Left lung (tissue), 10 donors: ENCODE data around the gene WASF3. TPM values are rescaled to one million over a fixed set of nuclear protein-coding genes. Genes with fewer than 3 reads are reported as not detected.

ENCODE experiments used
- ATAC-seq: fragments of 200-7000 bp; cut with Tn5 transposase; one replicate; pipeline ENCODE4 v1.9.1; 2020; ENCODE audit warnings: moderate library complexity
- DNase-seq, 4 donors: peaks; one replicate each; pipeline ENCODE4 v3.0.0-alpha.2; 2013 to 2020
- H3K27ac ChIP-seq, 2 donors: fragments of 200-600 bp; sonication (generic) in 1 of 2; one replicate each; pipeline versions ENCODE4 v1.5.0 to v1.8.0; 2020 to 2021
- H3K27me3 ChIP-seq, 2 donors: fragments of 200-600 bp; sonication (generic) in 1 of 2; one replicate each; pipeline versions ENCODE4 v1.5.0 to v1.8.0; 2020 to 2021
- H3K36me3 ChIP-seq, 2 donors: fragments of 200-600 bp; sonication (generic) in 1 of 2; one replicate each; pipeline versions ENCODE4 v1.5.0 to v1.8.0; 2020 to 2021
- H3K4me1 ChIP-seq, 2 donors: fragments of 200-600 bp; one replicate each; pipeline ENCODE4 v1.8.0; 2021
- H3K4me3 ChIP-seq, 2 donors: fragments of 200-600 bp; sonication (generic) in 1 of 2; one replicate each; pipeline versions ENCODE4 v1.5.0 to v1.8.0; 2020 to 2021; ENCODE audit warnings: mild to moderate bottlenecking in 1 of 2
- H3K9me3 ChIP-seq, 2 donors: fragments of 200-600 bp; sonication (generic) in 1 of 2; one replicate each; pipeline versions ENCODE4 v1.5.0 to v1.8.0; 2020 to 2021
- CTCF ChIP-seq, 2 donors: fragments of 200-600 bp; sonication (generic) in 1 of 2; IDR thresholded peaks; one replicate each; pipeline versions ENCODE4 v1.5.0 to v1.8.0; 2021; ENCODE audit warnings: antibody characterized with exemption in 2 of 2
- intact Hi-C, 2 donors: fragments of 100-400 bp; cut with DNase I; formaldehyde crosslinking; loops; one replicate each; pipeline versions ENCODE4 v1.11.2 to v1.14.2; 2022
- polyA plus RNA-seq, 6 donors: library from polyadenylated mRNA; unstranded; fragments of 120-200 nt; gene quantifications; one replicate each; pipeline ENCODE4 v1.2.1, GENCODE V29; 2013; ENCODE audit not compliant: insufficient read length in 6 of 6
- total RNA-seq, 2 donors: library from RNA; stranded (reverse); fragmentation: NEBNext Ultra II Directional; extraction: Animal tissue kit (Norgen Biotek cat#: 25700); gene quantifications; one replicate each; pipeline ENCODE4 v1.2.1, GENCODE V29; 2021
- donor health status: DM: no; HTN: yes; CAD: no.
- donor health status: DM: no; HTN: no; CAD: no.

WASF3 gene
- total and polyA plus RNA-seq, 8 donors: 10.9 to 24.5 (median 21.2) TPM

- no peak for TF ChIP-seq CTCF (IDR thresholded peaks at IDR 0.05)
- H3K27me3 ChIP-seq: no peaks in the 10 kb centered on the region
- ATAC-seq (no peak), DNase-seq (no peak)
- H3K36me3 ChIP-seq: no peaks in the 10 kb centered on the region
- H3K4me3 ChIP-seq: no peak overlapping the region
- no peaks in the 10 kb centered on the region for H3K4me1 ChIP-seq
- intact Hi-C loops: no loop called here
- no peak overlapping the region for H3K27ac ChIP-seq
- no peaks in the 10 kb centered on the region for H3K9me3 ChIP-seq
Observed at GRCh38 chr13:26534036-26534726, 23.3 kb upstream of the WASF3 start.

- H3K4me1 ChIP-seq: no peaks in the 10 kb centered on the region
- no peak for TF ChIP-seq CTCF (IDR thresholded peaks at IDR 0.05)
- no peaks in the 10 kb centered on the region for H3K27me3 ChIP-seq
- no peak overlapping the region for H3K4me3 ChIP-seq
- H3K27ac ChIP-seq: no peak overlapping the region
- ATAC-seq (no peak), DNase-seq (no peak)
- H3K9me3 ChIP-seq: no peaks in the 10 kb centered on the region
- no peaks in the 10 kb centered on the region for H3K36me3 ChIP-seq
- intact Hi-C loops: no loop called here
Observed at GRCh38 chr13:26538363-26539317, 18.8 kb upstream of the WASF3 start.

GRCh38 chr13:26539738-26540292, 17.7 kb upstream of the WASF3 start:
- ATAC-seq: no peak

GRCh38 chr13:26540334-26540733, 17.1 kb upstream of the WASF3 start:
- Histone ChIP-seq H3K4me1 (no peaks in the 10 kb centered on the region), H3K27me3 (no peaks in the 10 kb centered on the region), H3K9me3 (no peaks in the 10 kb centered on the region), H3K27ac (no peak overlapping the region), H3K36me3 (no peaks in the 10 kb centered on the region), H3K4me3 (no peak overlapping the region)
- no peak for TF ChIP-seq CTCF (IDR thresholded peaks at IDR 0.05)
- no peak for DNase-seq
- intact Hi-C loops: no loop called here
- ATAC-seq: no peak

More at GRCh38 chr13:26539738-26540292, 17.7 kb upstream of the WASF3 start:
- Histone ChIP-seq H3K36me3 (no peaks in the 10 kb centered on the region), H3K27me3 (no peaks in the 10 kb centered on the region), H3K9me3 (no peaks in the 10 kb centered on the region), H3K4me3 (no peak overlapping the region), H3K4me1 (no peaks in the 10 kb centered on the region), H3K27ac (no peak overlapping the region)
- intact Hi-C loops: no loop called here
- no peak for TF ChIP-seq CTCF (IDR thresholded peaks at IDR 0.05)
- no peak for DNase-seq

GRCh38 chr13:26541041-26541440, 16.4 kb upstream of the WASF3 start:
- intact Hi-C loops: no loop called here

More at GRCh38 chr13:26541041-26541440, 16.4 kb upstream of the WASF3 start:
- no peak overlapping the region for H3K27ac ChIP-seq
- no peaks in the 10 kb centered on the region for H3K27me3 ChIP-seq
- no peaks in the 10 kb centered on the region for H3K9me3 ChIP-seq
- H3K4me1 ChIP-seq: no peaks in the 10 kb centered on the region
- no peak overlapping the region for H3K4me3 ChIP-seq
- DNase-seq: no peak
- no peak for ATAC-seq
- no peak for TF ChIP-seq CTCF (IDR thresholded peaks at IDR 0.05)
- no peaks in the 10 kb centered on the region for H3K36me3 ChIP-seq
